ENCODE results near the gene CD47.

CD47 gene

GRCh38 chr3:108090701-108091497, at the start of gene CD47:
TSS of gene CD47 (minus strand) at chr3:108091031. CDS start at chr3:108090908, 123 bp downstream.
- DNase-seq (ENCODE audit: low spot score): peak; percentile 91

DNA sequence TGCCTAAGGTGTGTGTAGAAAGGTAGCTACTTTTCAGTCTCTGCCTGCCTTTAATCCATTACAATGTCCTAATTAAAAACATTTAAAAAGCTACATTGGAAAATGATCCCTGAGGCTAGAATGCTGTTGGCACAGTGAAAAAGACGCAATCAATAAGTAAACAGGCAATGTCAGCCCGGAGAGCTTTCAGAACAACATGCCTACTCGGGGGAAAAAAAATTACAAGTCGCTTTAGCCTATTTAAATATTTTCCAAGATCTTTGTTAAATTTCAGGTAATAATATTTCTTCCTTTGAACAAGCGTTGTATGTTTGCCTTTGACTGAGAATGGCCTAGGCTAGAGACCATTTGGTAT, 46.6 kb upstream of the CD47 start:
- DNase-seq (ENCODE audit: low spot score): no peak

DNA sequence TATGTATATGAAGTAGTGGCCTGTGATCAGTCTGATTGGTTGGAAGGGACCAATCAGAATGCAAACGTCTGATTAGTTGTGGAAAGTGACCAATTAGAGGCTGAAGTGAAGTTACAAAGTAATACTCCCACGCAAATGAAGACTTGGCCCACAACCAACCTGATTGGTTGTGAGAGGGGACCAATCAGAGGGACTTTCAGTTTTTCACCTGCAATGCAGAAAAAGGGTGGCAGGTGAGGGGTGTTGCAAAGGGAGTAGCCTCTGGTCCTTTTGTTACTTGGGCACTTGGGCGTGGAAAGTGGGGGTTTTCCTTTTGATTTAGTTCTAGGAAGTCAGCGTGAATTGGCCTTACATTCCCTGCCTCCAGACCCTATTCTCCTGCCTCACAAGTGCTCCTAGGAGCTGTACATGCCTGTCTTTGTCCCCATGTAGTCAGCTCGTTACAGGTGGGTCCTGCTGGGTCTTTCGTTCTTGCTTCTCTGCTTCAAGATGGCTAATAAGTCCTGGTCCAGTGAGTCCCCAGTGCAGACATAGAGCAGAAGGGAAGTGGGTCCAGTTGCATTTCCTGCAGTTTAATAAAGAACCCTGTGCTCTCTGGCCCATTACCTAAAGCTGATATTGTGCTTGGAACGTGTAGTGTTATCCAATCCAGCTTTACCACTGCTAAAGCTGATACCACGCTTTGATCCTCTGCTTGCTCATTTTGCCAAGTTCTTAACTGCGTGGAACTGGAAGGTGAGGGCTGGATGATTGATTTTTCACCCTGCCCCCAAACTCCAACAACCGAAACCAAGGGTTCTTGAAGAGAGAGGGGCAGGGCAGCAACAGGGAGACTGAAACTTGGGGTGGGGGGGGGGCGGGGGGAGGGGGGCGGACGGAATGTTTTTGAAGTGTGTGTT, 46.0 kb upstream of the CD47 start:
- DNase-seq (ENCODE audit: low spot score): no peak

DNA sequence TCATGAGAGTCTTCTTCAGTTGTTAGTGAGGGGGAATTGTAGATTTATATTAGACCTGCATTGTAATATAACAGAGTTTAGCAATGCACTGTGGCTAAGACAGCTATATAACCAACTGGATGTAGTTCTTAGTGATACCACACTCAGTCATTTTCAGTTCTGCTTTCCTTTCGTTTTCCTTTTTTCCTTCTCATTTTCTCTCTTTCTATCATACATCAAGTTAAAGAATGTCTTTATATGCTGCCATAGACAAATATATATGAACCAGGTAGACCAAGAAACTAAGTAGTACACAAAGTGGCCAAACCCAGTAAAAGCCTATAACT, 43.7 kb upstream of the CD47 start:
- no peak for DNase-seq (ENCODE audit: low spot score)

DNA sequence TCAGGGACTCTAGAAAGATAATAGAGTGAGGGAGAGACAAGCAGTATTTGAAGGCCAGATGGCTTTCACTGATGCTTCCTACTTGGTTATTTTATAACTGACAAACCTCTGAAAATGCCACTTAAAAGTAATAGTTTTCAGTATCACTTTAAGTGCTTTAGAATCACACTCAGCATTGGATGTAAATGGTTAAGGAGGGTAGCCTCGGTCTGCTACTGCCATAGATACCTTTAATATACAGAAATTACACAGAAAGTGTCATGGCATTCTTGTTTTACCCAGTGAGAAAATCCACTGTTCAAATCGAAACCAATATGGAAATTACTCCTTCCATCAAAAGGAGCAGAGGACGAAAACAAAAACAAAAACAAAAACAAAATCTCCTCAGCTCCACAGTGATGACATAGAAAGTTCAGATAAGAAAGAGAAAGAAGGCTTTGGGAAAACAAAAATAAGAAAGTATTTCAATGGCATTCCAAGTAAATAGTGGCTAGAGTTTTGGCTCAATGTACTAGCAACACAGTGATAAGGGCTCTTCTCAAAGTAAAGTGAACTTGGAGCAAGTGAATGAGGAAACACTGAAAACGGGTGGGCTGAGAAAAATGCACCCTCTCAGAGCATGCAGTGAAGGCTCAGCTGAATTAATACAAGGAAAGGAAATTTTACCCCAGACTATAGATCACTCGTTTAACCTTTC, 43.2 kb upstream of the CD47 start:
- no peak for DNase-seq (ENCODE audit: low spot score)

- DNase-seq (ENCODE audit: low spot score): no peak
These were observed 42.2 kb upstream of the CD47 start for GRCh38 chr3:108133048-108133369.

DNA sequence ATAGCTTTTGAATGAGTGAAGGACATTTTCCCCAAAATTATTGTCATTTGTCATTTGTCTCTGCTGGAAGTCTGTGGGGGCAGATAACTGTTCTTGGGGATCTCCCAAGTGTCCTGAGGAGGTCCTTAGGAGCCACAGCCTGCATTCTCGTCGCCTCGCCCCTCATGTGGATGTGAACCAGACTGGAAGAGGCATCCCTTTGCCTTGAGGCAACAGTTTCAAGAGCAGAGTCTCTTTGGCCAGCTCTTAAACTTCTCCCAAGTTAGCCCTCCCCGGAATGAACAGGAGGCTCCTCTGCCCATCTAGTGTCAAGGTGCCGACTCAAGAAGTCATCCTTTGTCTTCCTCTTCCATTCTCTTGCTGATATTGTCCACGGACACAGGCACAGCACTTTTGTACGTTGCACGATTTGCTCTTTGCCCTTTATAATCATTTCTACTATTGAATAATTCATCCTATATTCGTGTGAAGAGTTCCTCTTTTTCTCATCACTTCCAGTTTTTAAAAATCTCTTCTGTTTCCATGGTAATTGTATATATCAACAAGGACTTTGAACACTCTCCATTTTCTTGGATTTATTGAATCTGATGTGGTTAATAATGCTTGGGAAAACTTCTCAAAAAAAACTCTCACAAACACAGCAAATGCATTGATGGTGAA, 40.8 kb upstream of the CD47 start:
- no peak for DNase-seq (ENCODE audit: low spot score)

GRCh38 chr3:108130701-108131474, 40.1 kb upstream of the CD47 start:
- DNase-seq (ENCODE audit: low spot score): no peak

GRCh38 chr3:108130236-108130635, 39.4 kb upstream of the CD47 start:
- DNase-seq (ENCODE audit: low spot score): no peak

DNA sequence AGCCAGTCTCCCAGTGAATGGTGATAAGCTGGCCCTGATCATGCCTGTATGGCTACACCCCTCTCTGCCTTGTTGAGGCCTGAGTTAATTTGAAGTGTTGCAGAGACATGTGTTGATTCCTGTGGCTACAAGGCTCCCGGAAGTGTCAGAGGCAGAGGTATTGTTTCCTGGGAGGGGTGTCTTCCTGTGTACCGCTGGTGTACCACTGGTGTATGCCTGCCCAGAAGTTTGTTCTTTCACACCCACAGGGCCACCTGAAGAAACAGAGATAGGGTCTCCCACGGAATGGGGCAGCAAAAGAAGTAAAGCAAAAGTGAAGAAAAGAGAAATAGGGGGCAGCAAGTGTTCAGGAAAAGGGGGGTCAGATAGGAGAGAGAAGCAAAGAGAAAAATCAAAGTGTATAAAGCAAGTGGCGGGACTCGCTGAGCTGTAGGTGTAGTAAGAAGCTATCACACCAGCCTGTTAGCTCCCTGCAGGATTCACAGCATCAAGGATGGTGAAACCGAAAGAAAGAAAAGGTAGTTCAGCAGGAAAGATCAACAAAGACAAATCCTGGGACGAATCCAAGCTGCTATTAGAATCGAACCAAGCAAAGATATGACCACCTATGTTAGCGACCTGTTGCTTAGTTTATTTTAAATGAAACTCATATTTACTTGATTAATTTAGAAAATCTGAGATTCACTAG, 36.6 kb upstream of the CD47 start:
- DNase-seq (ENCODE audit: low spot score): no peak

DNA sequence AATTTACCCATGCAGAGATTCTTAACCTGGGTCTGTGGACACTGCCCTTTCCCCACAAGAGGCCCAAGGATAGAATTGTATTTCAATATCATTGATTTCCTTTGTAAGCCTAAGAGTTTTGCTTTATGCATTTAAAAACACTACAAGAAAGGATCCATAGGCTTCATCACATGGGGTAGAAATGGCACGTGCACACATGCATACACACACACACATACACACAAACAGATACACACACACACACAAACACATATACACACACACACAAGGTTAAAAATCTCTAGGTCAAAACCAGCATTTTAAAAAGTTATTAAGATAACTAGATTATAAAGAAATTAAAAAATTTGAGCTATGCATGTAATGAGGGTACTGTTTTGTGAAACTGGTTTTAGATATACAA, 35.5 kb upstream of the CD47 start:
- DNase-seq (ENCODE audit: low spot score): no peak

GRCh38 chr3:108125550-108126071, 34.8 kb upstream of the CD47 start:
- DNase-seq (ENCODE audit: low spot score): no peak

DNA sequence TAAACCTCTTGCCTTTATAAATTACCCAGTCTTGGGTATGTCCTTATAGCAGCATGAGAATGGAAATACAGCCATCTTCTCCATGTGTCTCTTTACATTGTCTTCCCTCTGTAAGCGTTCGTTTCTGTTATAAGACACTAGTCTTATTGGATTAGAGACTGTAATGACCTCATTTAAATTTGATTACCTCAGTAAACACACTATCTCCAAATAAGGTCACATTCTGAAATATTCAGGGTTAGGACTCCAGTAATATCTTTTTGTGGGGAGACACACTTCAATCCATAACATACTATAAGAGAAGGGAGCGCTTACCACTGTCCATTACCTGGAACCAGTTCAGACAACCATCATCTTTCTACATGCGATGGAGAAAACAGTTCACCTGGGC, 34.3 kb upstream of the CD47 start:
- DNase-seq (ENCODE audit: low spot score): no peak

DNA sequence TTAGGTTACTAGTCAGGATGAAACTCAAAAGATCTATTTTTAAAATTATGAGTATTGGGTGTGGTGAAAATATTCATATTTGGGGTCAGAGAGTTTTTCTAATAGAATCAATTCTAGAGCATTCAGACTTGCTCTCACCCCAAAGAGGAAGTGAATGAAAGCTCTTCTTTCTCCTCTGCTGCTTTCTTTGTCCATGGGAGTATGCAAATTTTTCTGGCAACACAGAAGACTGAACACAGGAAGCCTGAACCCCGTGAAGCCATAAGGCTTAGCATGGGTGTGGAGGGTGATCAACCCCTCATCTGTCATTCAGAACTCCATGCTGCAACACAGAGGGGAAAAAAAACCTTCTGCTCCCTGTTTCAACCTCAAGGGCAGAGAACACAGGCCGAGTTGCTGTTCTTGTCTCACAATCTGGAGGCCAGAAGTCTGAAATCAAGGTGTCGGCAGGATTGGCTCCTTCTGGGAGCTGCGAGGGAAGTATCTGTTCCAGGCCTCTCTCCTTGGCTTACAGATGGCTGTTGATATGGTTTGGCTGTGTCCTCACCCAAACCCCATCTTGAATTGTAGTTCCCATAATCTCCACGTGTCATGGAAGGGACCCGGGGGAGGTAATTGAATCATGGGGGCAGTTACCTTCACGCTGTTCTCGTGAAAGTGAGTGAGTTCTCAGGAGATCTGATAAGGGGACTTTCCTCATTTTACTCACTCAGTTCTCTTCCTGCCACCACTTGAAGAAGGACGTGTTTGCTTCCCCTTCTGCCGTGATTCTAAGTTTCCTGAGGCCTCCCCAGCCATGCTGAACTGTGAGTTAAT, 33.7 kb upstream of the CD47 start:
- peak; percentile 63 for DNase-seq (ENCODE audit: low spot score)

DNA sequence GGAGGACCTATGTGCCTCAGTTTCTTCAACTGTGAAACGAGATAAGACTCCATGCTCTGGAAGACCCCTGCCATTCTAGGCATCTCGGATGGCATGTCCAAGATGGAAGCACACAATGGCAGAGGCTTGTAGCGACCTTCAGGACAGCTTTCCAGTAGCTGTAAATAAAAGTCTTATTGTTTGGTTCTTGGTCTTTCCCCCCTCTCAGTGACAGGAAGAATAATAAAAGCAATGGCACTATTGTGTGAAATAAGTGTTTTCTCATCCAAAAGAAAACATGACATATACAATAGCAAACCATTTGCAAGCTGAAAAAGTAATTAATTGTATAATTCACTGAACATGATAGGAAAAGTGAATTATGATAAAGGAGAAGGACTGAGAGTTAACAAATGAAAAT, 32.5 kb upstream of the CD47 start:
- peak; percentile 51 for DNase-seq (ENCODE audit: low spot score)

GRCh38 chr3:108122276-108122675, 31.4 kb upstream of the CD47 start:
- no peak for DNase-seq (ENCODE audit: low spot score)

GRCh38 chr3:108119398-108120104, 28.7 kb upstream of the CD47 start:
- DNase-seq (ENCODE audit: low spot score): no peak

DNA sequence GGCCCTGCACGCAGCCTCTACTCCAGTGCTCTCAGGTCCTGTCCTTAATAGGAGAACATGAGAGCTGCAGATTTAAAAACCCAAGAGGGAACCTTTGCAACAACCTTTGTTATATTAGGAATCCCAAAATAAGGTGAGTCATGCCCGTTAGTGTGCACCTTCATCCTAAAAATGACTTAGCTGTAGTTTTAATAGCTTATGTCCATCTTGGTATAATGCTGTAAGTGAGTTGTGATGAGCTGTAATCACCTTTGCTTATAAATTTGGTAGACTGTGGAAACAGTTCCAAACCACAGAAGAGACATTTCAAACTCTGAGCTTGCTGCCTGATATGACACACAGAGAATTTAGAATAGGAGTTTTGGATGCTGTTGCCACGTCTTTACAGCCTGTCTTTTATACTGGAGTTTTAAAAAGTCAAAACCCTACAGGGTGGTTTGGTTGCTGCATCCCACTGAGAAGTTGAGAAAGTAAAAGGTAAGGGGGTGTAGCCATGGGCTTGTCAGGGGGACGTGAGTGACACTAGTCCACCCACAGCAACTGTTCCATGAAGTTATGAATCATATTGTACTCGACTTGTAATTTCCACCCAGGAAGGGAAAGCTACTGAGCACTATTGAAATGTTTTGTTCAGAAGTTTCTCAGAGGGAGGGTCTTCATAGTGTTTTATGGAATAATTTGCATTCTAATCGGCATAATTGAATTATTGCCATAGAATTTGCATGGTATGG, 27.4 kb upstream of the CD47 start:
- DNase-seq (ENCODE audit: low spot score): no peak

Measured in globus pallidus (tissue), 1 donor.